HG02885 (cell line): ENCODE results near the gene INPP4B.

ENCODE experiments used
- ATAC-seq: cut with Tn5 transposase; IDR thresholded peaks from one replicate; pipeline ENCODE4 v1.9.1; 2021; ENCODE audit warnings: mild to moderate bottlenecking; ENCODE audit not compliant: unreplicated experiment, poor library complexity

INPP4B gene

DNA sequence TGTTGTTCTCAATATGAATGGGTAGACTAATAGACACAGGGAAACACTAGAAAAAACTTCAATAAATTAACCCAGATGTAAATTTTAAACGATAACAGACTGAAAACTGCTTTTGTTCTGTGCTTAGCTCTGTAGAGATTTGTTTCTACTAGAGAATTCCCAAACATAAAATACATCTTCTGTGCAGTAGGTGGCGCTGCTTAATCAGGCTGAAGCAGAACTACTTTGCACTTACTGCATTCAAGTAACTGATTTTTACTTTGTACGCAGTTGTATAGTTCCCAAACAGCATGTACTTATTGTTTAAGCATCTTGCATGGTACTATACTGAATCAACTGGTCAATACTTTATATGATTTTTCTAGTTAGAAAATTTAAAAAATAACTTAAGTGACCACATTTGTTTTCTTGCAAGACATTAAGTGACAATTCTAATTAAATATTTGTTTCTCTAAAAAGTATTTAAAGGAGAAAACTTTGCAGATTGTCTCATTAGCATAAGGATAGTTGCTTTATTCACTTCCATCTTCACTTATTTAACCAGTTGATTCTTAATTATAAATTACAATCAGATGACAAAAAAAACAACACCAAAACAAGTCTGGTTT, 719.1 kb downstream of the INPP4B start:
- peak; percentile 87 for ATAC-seq

DNA sequence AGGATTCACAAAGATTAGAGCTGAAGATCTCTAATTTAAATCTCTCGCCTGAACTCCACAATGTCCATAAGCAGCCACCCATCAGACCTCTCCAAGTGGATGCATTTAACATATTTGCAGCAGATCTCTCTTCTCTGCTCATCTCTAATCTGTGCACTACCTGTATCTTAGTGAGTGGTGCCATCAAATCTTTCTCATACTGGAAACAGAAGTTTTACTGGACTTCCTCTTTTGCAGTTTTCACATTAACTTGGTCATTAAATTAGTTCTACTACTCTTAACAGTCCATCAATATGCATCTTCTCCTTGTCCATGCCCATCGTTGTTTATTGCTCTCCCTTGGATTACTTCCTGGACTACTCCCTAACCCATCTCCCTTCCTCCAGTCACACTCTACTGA, 721.2 kb downstream of the INPP4B start:
- ATAC-seq: no peak

DNA sequence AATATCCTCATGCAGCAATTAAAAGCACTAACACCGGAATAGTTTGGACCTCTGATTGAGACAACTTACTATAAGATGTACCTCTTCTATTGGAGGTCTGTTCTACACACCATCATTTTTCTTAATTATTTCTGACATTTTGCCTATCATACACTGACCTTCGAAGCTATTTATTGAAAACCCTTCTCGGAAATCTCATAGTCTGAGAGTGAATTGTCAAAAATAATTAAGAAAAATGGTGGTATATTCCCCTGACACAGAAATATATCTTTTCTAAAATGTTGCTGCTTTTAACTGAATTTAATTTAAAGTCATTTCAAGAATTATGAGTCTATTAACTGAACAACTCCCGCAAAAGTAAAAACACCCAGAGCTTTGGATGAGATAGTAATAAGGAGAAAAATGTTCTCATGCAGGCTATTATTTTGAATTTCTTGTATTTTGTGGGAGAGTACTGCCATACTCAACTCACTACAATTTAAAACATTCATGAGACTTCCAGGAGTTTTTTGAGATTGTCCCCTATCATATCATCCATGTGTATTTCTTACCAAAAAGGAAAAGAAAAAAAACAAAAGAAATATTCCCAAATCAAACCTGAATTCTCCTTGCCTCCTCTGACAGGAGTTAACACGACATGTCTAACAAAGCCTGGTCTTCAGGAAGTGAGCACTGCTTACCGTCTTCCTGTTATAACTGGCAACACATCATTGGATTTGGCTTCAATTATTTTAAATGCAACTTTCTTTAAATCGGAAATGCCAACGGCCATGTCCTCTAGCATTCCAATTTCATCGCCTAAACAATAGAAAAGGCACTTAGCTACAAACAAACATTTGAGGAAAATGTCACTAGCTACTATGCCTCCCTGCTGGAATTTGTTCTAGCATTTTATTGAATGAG, 724.4 kb downstream of the INPP4B start:
- no peak for ATAC-seq

DNA sequence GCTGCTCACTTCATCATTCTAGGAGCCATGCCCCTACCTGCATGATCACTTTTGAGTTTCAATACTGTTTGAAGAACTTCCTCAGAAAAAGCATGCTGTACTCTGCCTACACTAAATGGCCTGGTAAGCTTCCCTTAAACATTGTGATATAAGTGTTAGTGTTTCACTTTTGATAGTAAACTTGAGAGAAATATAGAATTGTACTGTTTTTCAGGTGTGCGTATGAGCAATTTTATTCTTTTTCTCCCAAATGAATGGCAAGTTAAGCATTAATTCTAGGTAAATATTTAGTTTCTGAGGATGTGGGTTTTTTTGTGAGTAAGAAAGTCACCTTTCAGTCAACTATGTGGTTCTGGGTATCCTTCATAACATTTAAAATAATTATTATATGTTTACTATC, 725.2 kb downstream of the INPP4B start:
- ATAC-seq: no peak

DNA sequence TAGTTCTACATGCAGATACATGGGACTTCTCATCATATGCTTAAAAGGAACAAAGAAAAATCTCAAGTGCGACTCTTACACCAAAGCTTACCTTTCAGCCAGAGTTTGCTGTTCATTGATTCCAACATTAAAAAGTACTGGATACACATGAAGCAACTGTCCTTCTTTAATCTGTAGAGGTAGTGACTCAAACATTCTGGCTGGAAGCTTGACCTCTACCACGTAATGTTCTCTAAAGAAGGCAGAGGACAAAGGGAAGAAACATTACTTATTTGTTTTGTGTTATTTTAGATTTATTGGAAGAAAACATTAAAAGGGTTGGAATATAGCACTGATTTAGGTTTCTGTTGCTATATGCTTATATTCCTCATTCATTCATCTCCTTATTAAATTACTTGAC, 733.6 kb downstream of the INPP4B start:
- no peak for ATAC-seq

DNA sequence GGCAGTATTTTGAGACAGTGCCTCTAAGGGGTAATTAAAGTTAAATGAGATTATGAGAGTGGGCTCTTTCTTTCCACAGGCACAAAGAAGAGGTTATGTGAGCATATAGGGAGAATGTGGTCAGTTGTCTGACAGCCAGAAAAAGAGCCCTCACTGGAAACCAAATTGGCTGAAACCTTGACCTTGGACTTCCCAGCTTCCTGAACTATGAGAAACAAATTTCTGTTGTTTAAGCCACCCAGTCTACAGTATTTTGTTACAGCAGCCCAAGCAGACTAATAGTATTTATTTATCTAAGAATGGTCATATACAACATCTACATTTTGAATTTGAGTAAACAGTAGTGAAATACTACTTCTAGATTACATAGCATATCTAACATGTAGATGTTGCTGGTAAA, 736.0 kb downstream of the INPP4B start:
- ATAC-seq: no peak

DNA sequence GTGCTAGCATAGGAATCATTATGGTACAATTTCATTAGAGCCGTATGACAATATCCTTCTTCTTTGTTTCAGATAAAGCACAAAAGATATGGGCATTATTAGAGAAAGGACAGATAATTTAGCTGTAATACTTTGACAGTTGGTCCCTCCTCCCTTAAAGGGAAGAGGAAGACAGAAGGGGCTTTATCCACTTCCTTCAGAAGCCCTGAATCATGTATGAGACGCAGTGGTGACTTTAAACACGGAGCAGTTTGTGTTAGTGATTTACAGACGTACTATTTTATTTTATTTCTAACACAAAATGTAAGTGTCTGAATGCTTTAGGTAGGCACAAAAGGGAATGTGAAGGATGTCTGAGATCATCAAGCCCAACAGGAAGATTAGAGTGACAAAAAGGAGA, 742.1 kb downstream of the INPP4B start:
- ATAC-seq: no peak

DNA sequence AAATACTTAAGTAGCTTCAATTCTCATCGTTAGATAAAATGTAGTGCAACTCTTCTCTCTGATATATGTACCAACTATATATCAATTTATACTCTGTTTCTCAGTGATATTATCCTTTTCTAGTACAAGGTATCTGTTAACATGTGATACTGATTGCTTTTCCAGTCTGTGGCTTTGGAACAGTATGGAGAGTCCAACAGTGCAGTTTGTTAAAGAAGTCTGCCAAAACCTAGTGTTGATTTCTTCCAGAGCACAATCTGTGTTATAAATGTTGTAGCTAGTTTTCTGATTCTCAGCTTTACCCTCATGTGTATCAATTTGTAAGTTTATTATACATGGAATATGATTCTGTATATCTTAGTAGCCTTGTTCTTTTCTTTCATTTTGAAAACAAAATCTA, 744.7 kb downstream of the INPP4B start:
- no peak for ATAC-seq

DNA sequence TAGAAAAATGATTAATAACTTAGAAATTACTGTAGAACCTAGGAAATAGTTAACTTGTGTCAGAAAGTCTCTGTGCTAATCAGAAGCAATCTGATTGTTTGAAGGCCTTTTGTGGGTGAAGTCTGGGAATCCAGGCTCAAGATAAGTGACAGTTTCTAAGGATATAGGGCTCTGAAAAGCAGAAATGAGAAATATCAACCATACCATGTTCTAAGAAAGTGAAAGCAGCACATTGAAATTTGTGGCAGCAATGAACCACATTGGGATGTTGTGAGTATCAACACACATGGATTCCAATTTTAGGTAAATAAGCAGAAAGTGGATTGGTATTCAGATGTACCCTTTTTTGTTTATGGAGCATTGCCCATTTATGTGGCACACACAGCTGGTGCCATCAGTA, 745.2 kb downstream of the INPP4B start:
- ATAC-seq: no peak

DNA sequence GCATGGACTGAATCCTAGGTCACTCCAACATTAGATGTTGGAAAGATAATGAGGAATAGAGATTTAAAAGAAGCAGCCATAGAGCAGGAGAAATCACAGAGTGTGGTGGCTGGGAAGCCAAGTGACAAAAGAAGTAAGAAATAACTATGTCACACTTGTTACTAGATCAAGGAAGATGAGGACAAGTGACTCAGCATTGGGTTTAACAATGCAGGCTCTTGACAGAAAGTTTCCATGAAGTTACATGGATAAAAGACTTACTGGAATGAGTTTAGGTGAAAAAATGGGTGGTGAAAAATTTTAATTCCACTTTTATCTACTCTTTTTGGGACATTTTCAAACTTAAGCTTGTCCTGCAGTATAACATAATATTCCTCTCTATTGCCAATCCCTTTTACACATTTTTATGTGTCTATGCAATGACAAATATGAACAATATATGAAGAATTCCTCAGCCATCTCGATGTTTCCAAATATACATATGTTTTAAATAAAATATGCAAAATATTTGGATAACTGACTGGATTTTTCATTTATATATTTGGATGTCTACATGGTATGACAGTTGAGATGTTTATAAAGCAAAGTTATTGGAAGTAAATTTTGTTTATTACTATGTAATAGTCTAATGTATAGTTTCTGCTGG, 747.1 kb downstream of the INPP4B start:
- no peak for ATAC-seq

DNA sequence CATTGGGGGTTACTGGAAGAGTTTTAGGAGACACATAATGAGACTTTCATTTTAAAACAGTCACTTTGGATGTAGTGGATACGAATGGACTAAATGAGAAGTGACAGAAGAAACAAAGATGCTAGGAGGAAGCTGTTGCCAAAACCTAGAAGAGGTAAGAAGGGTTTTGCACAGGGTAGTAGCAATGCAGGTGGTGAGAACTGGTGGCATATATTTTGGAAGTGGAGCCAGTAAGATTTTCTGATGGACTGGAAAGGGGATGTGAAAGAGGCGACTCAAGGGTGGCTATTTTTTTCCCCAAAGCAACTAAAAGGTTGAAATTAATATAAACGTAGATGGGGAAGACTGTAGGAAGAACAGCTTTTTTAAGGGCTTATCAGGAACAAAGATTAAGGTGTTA, 747.7 kb downstream of the INPP4B start:
- no peak for ATAC-seq

DNA sequence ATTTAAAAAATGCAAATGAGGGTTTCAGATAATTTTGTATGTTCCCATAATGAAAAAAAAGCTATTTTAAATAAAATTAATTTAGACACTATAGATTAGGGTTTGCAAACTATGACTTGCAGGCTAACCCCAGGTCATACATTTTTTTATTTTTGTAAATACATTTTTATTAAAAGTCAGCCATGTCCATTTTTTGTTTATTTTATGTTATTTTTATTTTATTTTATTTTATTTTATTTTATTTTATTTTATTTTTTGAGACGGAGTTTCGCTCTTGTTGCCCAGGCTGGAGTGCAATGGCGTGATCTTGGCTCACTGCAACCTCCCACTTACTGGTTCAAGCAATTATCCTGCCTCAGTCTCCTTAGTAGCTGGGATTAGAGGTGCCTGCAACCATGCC, 749.1 kb downstream of the INPP4B start:
- no peak for ATAC-seq

DNA sequence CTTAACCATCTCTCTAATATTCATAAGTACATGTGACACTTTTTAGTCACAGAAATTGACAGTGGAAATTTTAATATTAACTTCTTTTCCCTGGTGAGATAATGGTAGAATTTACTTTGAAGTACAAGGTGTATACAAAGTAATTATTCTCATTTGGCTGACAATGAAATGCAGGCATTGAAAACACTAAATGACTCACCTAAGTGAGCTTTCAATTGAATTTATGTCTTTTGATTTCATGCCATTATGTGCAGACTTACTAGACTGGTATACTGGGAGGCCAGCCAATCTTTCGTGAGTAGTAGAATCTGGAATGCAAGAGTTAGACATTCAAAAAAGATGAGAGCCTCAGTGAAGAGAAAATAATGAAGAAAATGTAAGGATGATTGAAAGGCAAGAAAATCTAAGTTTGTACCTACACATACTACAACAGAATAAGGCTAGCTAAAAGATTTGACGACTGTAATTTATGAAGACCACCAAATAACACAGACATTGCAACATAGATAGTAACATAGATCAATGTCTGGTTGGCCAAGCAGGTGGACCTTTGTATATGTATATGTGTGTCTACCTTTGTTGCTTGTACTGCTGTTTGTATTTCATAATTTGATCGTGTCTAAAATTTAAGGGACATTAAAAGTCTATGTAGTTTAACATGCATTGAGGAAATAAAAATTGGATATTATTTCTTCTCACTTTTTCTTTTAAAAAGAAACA, 750.1 kb downstream of the INPP4B start:
- no peak for ATAC-seq

DNA sequence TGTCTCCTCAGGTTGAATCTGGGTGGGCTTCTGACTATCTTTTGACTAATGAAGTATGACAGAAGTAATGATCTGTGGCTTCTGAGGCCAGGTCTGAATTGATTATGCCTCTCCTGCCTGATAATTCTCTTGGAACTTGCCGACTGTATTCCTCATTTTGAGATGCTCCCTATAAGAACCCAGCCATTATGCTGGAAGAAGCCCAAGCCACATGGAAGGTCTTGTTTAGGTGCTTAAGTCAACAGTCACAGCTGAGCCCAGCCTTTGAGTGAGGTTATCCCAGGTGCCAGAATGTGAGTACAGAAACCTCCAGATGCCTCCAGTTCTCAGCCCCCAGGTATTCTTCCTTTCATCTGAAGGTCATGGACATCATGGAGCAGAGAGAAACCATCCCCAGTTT, 753.2 kb downstream of the INPP4B start:
- no peak for ATAC-seq

DNA sequence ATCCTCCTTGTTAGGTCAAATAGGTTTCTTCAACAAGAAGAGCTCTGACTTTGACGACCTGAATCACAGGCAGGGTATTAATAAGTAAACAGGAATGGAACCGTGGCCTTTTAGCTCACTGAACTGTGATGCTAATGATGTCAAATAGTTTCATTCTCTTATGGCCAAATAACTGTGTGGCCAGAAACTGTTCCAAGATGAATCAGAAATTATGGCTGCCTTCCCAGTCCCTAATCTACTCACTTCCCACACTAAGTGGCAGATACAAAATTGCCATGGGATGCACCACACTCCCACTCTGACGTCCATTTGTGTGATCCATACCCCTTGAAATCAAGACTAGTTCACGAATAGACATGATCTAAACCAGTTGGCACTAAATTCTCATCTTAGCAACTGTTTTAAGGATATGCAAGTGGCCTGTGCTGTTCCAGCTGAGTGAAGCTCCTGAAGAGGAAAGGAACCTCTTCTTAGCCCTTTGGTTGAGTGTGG, 754.4 kb downstream of the INPP4B start:
- no peak for ATAC-seq

DNA sequence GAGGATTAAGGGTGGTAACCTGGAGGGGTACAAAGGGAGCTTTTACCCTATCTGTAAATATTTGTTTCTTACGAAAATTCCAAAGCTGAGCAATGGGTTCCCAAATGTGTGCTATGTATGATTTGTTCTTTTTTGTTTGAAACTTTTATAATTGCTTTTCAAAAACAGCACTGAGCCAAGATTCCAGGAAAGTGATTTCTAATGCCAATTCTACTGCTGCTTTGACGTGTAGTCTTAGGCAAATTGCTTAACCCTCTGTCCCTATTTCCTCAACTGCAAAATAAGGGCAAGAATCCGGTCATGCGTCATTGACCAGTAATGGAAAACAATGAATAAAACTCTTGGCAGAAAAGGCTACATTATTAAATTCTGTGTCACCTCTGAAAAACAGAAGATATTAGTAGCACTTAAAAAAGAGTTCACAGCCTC, 755.0 kb downstream of the INPP4B start:
- no peak for ATAC-seq

DNA sequence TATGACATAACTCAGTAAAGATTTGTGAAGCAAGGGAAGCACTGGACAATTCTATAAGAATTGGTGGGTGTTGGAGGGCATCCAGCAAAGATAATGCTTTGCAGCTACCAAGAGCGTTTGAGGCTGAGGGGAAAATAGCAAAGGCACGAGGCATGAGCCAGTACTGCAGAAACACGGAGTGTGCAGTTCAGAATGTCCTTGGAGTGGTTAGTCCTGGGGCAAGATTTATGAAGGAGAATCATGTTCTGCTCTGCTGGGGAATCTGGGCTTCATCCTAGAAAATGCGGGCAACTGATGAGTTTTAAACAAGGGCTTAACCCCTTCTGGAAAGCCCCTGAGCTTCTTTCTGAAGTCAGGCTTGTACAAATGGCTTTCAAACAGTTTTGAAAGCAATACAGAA, 757.2 kb downstream of the INPP4B start:
- no peak for ATAC-seq

DNA sequence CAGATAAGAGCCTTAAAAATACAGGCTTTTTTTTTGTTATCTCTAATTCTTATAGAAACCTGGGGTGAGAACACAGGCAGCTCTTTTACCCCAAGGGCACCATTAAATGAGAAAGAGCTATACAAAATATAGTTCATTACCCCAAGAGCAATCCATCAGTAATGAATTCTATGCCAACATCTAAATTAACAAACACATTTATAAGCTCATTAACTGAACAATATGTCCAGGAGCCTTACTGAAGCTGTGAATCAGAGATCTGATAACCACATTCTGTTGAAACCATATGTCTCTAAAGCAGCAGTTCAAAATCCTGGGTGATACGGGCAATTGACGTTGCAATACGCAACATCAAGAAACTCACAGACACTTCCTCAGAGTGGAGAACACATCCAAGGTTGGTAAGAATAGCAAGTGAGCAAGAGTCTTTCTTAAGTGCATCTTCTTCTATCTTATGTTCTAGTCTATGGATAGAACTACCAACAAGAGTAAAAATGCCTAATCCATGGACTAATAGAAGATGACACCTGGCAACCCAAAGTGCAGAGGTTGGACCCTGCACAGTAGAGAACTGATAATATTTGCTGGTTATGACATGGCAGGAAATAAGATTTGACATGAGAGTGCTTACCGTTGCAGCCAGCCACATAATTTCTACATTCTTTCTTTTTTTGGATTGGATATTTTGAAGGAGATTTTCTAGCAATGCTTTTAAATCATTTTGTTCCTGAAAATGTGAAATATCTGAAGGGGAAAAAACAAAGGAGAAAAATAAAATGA, 760.4 kb downstream of the INPP4B start:
- ATAC-seq: no peak

DNA sequence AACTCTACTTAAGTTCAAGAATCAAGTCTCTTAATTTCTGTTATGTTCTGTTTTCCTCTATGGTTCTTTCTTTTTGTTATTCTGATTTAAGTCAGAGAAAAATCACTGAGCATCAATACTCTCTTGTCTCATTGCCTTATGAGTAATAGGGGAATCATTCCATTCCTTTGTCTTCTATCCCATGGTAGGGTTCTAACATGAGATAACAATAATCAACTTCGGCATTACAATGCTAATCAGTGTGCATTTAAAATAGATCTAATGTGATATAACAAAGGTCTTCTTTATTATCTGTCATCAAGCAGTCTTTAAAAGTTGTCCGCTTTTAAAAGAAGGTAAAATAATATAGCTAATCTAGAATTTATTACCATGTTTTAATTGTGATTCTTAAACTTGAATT, 762.8 kb downstream of the INPP4B start:
- ATAC-seq: no peak

DNA sequence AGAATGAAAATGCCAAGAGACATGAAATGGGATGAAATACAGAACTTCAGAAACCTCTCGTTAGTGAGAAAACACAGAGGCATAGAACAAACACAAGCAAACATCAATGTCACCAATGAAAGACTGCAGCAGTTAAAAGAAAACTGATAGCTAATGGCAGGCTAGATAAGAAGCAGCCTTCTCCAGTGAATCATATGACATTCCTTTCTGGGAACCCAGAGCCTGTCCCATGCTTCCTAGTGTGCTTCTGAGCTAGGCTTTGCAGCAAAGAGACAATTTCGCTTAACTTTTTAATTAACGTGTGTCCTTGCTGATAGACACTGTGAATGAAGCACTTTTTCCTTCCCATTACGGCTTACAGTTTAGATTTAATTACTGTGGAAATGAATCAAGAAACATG, 765.1 kb downstream of the INPP4B start:
- no peak for ATAC-seq
